GM12872 (cell line): ENCODE results near the gene MAVS.

Source experiments
- TF ChIP-seq, protein P1 (sequence below): IDR thresholded peaks from 3 replicates; pipeline ENCODE4 v1.5.1; 2011; ENCODE audit warnings: low read depth, mild to moderate bottlenecking, low read length, moderate library complexity; ENCODE audit not compliant: insufficient read depth

Gene MAVS

DNA sequence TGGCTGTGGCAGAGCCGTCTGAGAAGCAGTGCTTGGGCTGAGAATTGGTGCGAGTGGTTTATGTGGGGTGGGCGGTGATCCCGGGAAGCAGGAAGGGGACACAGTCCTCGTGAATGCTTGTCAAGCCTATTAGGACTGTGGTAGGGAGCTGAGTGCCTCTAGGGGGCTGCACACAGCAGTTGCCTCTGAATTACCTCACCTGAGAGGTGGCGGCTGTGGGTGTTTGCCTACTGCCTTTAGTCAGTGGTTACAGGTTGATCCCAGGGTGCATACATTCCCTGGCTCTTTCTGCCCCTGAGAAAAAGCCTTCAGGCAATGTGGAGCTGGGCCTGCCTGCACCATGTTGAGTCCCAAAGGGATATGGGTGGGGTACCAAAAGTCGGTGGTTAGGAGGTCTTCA lies 21.1 kb upstream of the MAVS start:
- TF ChIP-seq, protein P1, sequence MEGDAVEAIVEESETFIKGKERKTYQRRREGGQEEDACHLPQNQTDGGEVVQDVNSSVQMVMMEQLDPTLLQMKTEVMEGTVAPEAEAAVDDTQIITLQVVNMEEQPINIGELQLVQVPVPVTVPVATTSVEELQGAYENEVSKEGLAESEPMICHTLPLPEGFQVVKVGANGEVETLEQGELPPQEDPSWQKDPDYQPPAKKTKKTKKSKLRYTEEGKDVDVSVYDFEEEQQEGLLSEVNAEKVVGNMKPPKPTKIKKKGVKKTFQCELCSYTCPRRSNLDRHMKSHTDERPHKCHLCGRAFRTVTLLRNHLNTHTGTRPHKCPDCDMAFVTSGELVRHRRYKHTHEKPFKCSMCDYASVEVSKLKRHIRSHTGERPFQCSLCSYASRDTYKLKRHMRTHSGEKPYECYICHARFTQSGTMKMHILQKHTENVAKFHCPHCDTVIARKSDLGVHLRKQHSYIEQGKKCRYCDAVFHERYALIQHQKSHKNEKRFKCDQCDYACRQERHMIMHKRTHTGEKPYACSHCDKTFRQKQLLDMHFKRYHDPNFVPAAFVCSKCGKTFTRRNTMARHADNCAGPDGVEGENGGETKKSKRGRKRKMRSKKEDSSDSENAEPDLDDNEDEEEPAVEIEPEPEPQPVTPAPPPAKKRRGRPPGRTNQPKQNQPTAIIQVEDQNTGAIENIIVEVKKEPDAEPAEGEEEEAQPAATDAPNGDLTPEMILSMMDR: no peak

DNA sequence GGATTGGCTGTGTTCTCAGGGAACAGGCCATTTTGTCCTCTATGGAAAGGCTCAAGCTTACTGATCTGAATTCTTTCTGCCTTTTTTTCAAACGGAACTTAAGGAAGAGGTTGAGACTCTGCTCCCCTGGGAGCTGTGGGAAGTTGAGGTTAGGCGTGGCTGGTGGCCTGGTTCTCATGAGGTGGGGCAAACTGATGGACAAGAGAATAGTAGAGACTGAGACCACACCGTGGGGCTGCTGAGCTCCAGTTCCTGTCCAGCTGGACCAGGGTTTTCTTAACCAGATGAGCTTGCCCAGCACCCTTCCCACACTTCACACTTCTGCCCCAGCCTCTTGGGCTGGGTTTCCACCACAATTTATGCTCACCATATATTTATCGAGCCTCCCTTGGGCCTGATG lies 20.2 kb upstream of the MAVS start:
- TF ChIP-seq, protein P1: no peak

DNA sequence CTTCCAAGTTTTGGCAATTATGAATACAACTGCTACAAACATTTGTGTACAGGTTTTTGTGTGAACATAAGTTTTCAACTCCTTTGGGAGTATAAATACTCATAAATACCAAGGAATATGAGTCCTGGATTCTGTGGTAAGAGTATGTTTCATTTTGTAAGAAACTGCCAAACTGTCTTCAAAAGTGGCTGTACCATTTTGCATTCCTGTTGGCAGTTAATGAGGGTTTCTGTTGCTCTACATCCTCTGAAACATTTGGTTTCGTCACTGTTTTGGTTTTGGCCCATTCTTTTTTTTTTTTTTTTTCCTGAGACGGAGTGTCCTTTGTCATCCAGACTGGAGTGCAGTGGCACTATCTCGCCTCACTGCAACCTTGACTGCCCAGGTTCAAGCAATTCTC lies 17.8 kb upstream of the MAVS start:
- TF ChIP-seq, protein P1: no peak

DNA sequence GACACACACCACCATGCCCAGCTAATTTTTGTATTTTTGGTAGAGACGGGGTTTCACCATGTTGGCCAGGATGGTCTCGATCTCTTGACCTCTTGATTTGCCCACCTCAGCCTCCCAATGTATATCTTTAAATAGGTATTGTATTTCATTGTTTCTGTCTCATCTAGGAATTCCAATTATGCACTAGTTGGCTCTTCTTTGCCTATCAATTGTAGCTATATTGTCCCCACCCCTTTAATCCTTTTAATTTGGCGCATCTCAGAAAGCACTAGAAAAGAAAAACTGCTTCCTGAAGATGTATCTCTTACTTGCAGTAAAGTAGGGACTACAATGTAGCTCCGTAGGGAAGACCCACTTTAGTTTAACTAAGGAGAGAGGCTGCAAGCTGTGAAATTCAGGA lies 10.5 kb upstream of the MAVS start:
- TF ChIP-seq, protein P1: no peak

DNA sequence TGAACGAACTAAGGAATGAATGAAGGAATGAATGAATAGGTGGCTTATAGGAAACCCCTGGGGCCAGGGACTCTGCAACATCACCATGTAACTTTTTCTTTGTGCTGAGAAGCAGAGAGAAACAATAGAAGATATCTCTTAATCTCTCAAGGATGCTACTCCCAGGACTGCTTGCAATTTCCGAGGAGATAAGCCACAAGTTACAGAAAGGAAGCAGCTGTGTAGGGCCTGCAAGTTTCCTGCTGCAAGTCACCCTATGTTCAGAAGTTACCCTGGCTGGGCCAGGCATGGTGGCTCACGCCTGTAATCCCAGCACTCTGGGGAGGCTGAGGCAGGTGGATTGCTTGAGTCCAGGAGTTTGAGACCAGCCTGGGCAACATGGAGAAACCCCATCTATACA lies 7.3 kb upstream of the MAVS start:
- TF ChIP-seq, protein P1: no peak

DNA sequence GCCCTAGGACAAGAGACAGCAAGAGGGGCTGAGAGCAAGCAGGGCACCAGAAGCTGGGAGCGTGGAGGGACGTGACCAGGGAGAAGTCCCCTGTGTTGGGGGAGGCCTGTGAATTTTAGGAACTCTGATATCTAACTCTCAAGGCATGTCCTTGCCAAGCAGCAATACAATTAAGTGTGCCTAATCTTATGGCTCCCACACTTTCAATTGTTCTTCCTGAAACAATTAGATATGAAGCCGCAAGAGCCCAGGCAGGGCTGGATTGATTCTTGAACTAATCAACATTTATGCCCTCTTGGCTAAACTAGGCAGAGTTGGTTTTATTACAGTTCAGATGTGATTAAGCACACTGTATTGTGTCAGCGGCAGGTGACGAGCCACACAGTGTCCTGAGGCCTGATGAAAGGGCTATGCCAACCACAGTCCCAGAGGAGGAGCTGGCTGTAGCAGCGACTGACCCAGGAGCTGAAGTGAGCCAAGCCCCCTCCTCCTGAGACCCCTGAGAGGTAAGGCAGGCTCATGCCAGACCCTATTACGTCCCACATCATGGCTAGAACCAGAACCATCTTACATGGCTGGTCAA lies 4.2 kb upstream of the MAVS start:
- TF ChIP-seq, protein P1: no peak

DNA sequence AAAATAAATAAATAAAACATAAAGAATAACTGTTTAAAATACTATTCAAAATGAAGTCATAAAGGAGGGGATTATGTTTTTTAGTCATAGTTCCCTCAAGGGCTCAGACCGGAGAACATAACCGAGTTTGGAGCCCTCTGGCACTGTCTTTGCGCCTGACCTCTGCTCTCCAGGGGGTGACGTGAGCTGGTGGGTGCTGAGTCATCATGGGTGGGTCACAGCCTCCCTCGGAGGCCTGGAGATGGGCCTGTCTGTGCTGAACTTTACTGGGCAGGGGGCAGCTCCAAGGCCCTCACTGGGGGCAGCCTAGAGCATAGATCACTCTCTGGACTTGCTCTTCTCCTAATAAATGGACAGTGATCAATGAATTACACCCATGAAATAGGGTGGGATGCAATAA lies 3.1 kb upstream of the MAVS start:
- TF ChIP-seq, protein P1: no peak
